Testis (tissue), 2 donors: Measurements from ENCODE around the gene METAP1D.

Experiments
- CTCF ChIP-seq, 3 experiments: fragments of 450-650 bp in 2 of 3; fragments of 200-600 bp in 1 of 3; sonication (generic) in 1 of 3; IDR thresholded peaks; one replicate each; pipeline ENCODE4 v1.5.1; 2016 to 2019; ENCODE audit warnings: antibody characterized with exemption in 3 of 3, mild to moderate bottlenecking in 2 of 3, moderate library complexity in 1 of 3
- POLR2A ChIP-seq: fragments of 450-650 bp; IDR thresholded peaks from one replicate; pipeline ENCODE4 v1.6.1; 2017; ENCODE audit warnings: antibody characterized with exemption, mild to moderate bottlenecking, moderate library complexity

GRCh38 chr2:172082944-172083627 is 83.3 kb downstream of the METAP1D start:
- TF ChIP-seq CTCF (IDR thresholded peaks at IDR 0.05), result no peak
- no peak for TF ChIP-seq POLR2A
